Liver (tissue), 3 donors: Measurements from ENCODE around the gene ADM2.

Source experiments
- FOXA1 ChIP-seq: IDR thresholded peaks from 2 replicates; pipeline ENCODE4 v1.6.1; 2016; ENCODE audit warnings: antibody characterized with exemption
- GABPA ChIP-seq, 2 donors: IDR thresholded peaks in 1 of 2; conservative IDR thresholded peaks in 1 of 2; 2 replicates each; pipeline ENCODE4 v1.6.1; 2016; ENCODE audit warnings: antibody characterized with exemption in 2 of 2, mild to moderate bottlenecking in 1 of 2, moderate library complexity in 1 of 2
- JUND ChIP-seq, 2 donors: IDR thresholded peaks; 2 replicates each; pipeline ENCODE4 v1.6.1; 2016; ENCODE audit warnings: antibody characterized with exemption in 2 of 2
- TAF1 ChIP-seq: conservative IDR thresholded peaks from 2 replicates; pipeline ENCODE4 v1.6.1; 2016; ENCODE audit warnings: antibody characterized with exemption, mild to moderate bottlenecking
- YY1 ChIP-seq: IDR thresholded peaks from 2 replicates; pipeline ENCODE4 v1.6.1; 2016; ENCODE audit warnings: antibody characterized with exemption, mild to moderate bottlenecking
- TF ChIP-seq, protein P1 (sequence below): IDR thresholded peaks from 2 replicates; pipeline ENCODE4 v1.6.1; 2016; ENCODE audit warnings: antibody characterized with exemption
- TF ChIP-seq, protein P2 (sequence below): fragments of 150-350 bp; IDR thresholded peaks from 2 replicates; pipeline ENCODE4 v1.5.1; 2017; ENCODE audit warnings: improper control_type of control experiment, low read depth, low read length; ENCODE audit not compliant: missing input control
- TF ChIP-seq, protein P3 (sequence below): IDR thresholded peaks from 2 replicates; pipeline ENCODE4 v1.6.1; 2016; ENCODE audit warnings: antibody characterized with exemption
- TF ChIP-seq, protein P4 (sequence below): IDR thresholded peaks from 2 replicates; pipeline ENCODE4 v1.6.1; 2016; ENCODE audit warnings: antibody characterized with exemption, mild to moderate bottlenecking
- TF ChIP-seq, protein P5 (sequence below): IDR thresholded peaks from 2 replicates; pipeline ENCODE4 v1.6.1; 2016; ENCODE audit warnings: antibody characterized with exemption
- donor health status: healthy.
- donor health status: healthy.

DNA sequence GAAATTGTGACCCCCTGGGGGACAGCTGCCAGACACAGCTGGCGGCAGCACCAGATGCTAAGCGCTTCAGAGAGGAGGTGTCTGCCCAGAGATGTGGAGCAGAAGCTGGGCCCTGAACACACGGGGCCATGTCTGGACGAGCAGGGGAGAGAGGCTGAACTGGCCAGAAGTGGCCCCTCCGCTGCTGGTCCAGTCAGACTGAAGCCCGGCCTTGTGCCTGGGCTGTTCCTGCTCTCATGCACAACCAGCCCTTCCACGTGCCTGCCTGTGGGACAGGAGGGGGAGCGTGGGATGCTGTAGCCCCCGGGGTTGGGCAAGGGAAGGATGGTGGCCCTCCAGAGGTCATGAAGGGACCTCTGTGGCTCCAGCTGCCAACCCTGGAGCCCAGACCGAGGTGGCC, 1.8 kb downstream of the ADM2 start:
- TF ChIP-seq, protein P1, sequence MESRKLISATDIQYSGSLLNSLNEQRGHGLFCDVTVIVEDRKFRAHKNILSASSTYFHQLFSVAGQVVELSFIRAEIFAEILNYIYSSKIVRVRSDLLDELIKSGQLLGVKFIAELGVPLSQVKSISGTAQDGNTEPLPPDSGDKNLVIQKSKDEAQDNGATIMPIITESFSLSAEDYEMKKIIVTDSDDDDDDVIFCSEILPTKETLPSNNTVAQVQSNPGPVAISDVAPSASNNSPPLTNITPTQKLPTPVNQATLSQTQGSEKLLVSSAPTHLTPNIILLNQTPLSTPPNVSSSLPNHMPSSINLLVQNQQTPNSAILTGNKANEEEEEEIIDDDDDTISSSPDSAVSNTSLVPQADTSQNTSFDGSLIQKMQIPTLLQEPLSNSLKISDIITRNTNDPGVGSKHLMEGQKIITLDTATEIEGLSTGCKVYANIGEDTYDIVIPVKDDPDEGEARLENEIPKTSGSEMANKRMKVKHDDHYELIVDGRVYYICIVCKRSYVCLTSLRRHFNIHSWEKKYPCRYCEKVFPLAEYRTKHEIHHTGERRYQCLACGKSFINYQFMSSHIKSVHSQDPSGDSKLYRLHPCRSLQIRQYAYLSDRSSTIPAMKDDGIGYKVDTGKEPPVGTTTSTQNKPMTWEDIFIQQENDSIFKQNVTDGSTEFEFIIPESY: no peak
- TF ChIP-seq FOXA1: no peak
- TF ChIP-seq, protein P2, sequence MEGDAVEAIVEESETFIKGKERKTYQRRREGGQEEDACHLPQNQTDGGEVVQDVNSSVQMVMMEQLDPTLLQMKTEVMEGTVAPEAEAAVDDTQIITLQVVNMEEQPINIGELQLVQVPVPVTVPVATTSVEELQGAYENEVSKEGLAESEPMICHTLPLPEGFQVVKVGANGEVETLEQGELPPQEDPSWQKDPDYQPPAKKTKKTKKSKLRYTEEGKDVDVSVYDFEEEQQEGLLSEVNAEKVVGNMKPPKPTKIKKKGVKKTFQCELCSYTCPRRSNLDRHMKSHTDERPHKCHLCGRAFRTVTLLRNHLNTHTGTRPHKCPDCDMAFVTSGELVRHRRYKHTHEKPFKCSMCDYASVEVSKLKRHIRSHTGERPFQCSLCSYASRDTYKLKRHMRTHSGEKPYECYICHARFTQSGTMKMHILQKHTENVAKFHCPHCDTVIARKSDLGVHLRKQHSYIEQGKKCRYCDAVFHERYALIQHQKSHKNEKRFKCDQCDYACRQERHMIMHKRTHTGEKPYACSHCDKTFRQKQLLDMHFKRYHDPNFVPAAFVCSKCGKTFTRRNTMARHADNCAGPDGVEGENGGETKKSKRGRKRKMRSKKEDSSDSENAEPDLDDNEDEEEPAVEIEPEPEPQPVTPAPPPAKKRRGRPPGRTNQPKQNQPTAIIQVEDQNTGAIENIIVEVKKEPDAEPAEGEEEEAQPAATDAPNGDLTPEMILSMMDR: no peak
- TF ChIP-seq, protein P3, sequence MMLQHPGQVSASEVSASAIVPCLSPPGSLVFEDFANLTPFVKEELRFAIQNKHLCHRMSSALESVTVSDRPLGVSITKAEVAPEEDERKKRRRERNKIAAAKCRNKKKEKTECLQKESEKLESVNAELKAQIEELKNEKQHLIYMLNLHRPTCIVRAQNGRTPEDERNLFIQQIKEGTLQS: no peak
- TF ChIP-seq, protein P4, sequence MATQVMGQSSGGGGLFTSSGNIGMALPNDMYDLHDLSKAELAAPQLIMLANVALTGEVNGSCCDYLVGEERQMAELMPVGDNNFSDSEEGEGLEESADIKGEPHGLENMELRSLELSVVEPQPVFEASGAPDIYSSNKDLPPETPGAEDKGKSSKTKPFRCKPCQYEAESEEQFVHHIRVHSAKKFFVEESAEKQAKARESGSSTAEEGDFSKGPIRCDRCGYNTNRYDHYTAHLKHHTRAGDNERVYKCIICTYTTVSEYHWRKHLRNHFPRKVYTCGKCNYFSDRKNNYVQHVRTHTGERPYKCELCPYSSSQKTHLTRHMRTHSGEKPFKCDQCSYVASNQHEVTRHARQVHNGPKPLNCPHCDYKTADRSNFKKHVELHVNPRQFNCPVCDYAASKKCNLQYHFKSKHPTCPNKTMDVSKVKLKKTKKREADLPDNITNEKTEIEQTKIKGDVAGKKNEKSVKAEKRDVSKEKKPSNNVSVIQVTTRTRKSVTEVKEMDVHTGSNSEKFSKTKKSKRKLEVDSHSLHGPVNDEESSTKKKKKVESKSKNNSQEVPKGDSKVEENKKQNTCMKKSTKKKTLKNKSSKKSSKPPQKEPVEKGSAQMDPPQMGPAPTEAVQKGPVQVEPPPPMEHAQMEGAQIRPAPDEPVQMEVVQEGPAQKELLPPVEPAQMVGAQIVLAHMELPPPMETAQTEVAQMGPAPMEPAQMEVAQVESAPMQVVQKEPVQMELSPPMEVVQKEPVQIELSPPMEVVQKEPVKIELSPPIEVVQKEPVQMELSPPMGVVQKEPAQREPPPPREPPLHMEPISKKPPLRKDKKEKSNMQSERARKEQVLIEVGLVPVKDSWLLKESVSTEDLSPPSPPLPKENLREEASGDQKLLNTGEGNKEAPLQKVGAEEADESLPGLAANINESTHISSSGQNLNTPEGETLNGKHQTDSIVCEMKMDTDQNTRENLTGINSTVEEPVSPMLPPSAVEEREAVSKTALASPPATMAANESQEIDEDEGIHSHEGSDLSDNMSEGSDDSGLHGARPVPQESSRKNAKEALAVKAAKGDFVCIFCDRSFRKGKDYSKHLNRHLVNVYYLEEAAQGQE: no peak
- TF ChIP-seq GABPA (IDR thresholded peaks at IDR 0.05 in 1 of 2, conservative IDR thresholded peaks at IDR 0.05 in 1 of 2): no peak
- TF ChIP-seq TAF1: no peak
- TF ChIP-seq, protein P5, sequence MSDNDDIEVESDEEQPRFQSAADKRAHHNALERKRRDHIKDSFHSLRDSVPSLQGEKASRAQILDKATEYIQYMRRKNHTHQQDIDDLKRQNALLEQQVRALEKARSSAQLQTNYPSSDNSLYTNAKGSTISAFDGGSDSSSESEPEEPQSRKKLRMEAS: no peak
- no peak for TF ChIP-seq JUND (IDR thresholded peaks at IDR 0.05)
- no peak for TF ChIP-seq YY1
